Activated T-helper 1 cell treated with Interleukin-2 at 50 U/mL for 16 hours (primary cell): ENCODE data around the gene NAPA.

ENCODE experiments used
- DNase-seq: peaks from one replicate; pipeline ENCODE4 v3.0.0-alpha.2; 2020; ENCODE audit warnings: low read depth

Gene NAPA

DNA sequence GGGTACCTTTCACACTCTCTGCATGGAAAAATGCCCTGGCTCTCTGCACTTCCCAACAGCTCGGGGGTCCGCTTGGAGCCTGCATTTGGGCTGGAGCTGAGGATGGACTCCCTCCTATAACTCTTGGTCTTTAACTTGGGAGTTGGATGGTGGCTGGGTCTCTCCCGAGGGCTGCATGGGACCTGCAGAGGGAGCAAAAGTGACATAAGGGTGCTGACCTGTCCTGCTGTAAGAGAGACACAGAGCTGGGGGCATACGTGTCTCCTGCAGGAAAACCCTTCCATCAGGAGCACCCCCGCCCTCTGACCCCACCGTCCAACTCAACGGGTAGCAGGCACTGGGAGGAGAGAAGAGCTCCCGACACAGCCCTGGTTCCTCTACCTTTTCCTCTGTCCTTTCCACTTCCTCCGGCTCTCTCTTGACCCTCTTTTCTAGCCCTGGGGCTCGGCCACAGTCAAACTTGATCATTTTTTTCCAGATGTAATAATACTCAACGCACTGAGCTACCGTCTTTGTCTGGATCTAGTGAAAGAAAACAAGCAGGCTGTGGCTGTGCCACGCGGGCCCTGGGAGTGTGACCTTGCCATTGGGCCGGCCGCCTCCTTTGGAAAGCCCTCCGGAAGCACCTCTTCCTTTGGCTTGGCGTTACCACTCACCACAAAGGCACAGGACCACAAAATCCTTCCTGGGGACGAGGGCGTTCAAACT is 6.8 kb upstream of the NAPA start:
- DNase-seq, result no peak

DNA sequence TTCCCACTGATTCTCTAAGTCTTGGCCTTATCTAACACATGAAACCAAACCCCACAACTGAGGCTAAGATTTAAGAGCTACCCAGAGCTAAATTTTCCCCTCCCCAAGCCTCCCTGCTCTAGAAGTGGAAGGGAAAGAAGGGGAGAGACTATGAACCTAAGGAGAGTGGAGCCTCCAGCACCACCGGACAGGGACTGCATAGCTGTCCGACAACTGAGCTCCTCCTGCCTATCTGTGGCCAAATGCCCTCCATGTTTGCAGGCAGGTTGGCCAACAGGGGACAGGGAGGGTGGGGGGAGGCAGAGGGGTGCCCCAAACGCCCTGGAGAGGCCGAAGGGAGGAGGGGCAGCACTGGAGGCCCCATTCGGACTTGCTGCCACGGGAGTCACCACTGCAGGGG is 6.0 kb upstream of the NAPA start:
- DNase-seq, result no peak

DNA sequence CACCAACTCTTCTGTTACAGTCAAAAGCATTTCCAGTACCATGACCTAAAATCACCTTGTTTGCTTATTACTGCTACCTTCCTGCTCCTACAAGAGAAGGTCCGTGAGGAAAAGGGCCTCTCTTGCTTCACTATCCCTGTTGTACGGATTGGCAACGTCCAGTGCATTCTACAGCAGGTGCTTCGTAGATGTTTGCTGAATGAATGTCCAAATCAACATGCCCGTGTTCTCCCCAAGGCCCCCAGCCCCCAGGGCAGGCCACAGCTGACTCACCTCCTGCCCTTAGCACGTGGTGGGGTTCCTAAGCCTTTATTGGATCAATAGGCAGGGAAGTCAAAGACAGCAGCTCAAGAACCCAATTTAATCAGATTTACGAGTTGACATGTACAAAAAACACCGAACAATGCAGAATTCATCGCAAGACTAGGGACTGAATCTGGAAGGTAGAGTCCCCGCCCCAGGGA is 5.5 kb upstream of the NAPA start:
- no peak for DNase-seq

DNA sequence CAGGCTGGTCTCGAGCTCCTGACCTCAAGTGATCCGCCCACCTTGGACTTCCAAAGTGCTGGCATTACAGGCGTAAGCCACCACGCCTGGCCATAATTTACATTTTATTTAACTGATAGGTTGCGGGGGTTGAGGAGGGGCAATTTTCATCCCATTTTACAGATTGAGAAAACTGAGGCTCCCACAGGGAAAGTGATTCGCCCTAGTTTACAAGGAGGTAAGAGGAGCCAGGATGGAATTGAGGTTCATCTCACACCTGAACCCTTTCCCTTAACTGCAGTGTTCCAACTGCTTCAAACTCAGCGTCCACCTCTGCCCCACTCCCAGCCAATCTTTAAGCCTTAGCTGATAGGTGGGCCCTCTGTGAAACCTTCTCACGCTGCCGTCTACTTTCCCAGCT is 4.0 kb upstream of the NAPA start:
- DNase-seq, result no peak

DNA sequence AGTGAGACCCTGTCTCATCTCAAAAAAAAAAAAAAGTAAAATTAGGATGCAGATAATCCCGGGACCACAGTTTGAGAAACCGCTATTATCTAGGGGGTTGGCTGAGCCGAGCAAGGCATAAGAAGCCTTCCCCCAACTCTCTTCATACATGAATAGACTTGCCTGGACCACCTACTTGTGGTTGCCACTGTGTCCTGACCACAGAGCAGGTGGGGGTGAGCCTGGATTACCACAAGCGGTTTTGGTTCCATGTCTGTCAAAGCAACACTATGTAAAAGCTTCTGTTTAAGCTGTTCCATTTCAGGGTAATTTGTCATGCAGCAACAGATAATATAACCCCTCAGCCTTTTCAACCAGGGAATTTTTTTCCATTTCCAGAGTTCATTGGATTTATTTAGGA is 3.3 kb upstream of the NAPA start:
- DNase-seq, result no peak

DNA sequence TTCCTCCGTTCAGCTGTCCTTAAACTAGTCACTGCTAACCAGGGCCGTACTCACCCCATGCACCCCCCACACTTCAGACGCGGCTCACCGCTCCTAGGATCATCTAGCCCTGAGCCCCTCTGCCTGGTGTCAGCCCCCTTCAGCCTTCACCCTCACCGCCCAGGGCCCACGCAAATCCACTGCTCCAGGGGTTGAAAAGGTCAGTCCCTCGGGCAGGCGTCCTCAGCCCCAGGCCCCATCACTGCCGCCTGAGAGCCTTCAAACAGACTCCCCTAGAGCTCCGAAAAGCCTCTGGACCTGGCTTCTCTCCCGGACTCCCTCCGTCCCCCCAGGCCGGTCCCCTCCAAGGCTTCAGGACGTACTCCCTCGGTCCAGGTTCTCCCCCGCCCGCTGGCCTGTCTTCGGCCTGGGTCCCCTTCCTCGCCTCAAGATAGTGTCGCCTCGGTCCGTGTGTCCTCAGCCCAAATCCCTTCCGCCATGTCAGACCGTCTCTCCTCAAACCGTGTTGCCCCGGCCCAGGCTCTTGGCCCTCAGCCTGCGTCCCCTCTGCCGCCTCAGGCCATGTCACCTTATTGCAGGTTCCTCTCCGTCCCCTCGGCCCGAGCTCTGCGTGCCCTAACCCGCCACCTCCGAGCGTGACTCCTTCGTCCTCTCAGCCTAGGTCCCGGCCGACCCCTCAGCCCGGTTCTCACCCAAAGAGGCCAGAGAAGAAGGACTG is 553 bp downstream of the NAPA start:
- DNase-seq, result no peak

DNA sequence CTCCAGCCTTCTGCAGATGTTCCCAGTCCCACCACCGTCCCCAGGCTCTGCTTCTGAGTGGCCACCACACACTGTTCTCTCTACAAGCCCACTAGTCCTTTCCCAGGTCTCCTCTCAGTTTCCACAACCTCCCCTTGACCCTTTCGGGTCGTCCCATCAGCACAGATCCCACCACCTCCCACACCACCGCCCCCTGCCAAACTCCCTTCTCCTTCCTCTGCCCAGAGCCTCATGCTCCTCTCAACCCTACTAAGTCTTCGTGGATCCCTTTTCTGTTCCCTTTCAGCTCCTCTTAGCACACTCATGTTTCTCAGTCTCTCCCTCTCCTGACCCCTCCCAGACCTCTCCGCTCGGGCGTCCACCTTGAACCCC is 1.9 kb downstream of the NAPA start:
- no peak for DNase-seq

DNA sequence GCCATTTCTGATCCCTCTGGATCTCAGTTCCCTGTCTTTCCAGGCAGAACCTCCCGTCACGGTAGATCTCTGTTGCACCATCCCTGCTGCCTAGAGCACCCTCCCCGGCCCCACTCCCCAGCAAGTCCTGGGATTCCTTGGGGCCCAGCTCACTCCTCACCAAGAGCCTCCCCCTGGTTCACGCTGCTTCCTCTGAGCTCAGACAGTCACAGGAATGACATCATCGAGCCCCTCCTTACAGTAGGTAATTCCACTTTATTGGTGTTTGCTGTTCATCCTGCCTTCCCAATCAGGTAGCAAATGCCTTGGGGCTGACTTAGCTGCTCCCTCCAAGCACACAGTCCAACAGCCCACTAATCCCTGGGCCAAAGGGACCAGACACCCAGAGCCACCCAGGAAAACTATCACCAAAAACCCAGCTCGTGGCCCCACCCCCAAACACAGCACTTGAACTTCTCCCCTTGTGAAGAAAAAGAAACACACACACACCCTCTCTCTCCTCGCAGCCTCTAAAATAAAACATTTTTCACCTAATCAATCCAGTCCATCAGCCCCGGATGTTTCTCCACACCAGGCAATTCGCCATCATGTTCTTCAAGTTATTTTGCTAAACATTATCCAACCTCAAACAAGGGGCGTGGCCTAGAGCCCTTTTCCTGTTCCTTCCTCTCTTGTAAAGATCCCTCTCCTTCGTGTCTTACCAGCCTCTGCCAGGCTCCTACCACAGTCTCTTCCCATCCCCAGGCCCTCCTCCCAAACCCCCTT is 2.5 kb downstream of the NAPA start:
- DNase-seq, result no peak

DNA sequence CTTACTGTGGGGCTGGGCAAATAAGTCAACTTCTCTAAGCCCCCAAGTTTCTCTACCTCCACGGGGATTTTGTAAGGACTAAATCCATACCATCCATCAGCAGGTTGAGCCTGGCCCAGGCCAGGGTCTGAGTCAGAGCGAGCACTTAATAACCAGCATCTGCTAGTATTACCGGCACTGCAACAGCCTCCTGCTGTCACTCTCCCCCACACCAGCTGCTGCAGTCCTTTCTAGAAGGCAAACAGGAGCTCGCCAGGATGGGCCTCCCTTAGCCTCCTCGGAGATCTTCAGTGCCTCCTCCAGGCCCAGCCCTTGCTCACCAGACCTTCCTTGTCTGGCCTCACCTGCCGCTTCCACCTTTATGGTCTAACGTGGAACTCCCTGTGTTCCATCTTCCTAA is 3.2 kb downstream of the NAPA start:
- DNase-seq, result no peak

DNA sequence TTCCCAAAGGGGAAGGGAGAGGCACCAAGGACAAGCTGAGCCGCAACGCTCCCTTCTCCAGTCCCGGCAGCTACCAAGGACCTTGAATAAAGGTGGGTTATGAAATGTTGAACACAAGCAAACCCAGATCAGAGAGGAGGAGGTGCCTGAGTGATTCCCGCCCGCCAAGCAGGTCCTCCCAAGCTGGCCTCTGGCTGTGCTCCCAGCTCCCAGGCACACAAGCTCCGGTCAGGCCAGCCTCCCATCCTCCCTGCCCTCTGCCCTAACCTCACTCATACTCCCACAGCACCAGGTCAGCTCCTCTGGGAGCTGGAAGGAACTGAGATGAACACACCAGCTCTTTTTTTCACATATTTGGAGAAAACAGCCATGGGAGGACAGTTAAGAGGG is 3.7 kb downstream of the NAPA start:
- no peak for DNase-seq

DNA sequence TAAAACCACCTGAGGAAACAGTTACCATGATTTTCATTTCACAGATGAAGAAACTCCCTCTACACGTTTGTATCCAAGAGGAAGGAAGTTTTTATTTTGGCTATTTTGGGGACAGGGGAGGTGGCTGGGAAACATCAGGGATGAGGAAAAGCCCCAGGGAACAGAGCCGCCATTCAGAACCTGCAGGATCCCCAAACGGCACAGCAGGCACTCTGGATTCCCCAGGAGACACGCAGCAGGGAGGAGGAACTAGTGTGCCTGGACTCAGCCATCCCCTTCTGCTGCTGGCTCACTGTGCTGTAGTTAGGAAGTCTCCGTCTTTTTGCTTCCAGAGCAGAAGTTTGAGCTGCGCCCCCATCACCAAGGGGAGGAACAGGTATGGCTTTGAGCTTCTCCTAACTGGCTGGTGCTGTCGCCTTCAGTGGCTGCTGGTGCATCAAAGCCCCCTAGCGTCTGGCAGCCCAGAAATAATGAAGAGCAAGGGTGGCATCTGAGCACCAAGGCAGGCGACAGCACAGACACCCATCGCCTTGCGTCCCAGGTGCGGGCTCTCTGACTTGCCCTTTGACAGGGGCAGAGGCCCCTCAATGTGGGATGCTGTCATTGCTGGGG is 4.2 kb downstream of the NAPA start:
- DNase-seq, result no peak

DNA sequence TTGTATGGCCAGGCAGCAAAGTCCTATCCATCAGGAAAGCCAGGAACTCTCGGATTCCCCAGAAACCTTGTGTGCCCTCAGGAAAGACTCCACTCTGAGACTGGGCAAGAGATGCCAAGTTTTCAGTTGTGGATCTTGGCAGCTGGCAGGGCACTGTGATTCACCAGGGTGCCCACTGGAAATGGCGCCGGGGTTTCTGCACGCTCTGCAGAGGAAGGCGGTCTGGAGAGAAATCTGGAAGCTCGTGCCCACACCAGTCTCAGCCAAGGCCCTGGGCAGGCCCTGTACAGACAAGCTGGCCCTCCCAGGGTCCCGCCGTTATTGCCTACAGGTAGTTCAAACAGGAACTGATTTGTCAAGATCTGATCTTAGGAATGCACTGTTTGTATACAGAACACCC is 4.9 kb downstream of the NAPA start:
- no peak for DNase-seq

DNA sequence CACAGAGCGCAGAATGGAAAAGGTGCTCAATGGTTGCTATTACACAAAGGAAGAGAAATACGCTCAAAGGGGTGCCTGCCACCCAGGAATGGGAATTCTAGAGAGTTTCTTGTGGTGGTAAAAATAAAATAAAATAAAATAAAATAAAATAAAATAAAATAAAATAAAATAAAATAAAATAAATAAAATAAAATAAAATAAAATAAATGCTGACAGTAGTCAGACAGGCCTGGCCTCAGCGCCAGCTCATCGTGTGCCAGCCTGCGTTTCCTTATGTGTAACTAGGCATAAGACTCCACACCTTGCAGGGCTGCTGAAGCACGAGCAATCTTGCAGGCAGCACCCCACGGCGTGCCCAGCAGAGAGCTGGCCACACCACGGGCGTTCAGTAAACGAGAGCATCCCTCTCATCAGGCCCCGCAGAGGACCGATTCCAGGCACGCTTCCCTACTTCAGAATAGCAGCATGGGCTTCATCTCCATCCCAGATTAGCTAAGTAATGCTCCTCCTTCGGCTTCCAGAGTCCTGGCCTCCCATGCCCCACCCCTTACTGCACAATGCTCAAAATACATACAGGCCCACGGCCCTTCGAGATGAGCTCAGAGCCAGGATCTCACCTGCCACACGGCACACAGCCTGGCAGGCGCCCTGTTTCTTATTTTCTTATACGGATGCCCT is 5.6 kb downstream of the NAPA start:
- DNase-seq, result no peak

DNA sequence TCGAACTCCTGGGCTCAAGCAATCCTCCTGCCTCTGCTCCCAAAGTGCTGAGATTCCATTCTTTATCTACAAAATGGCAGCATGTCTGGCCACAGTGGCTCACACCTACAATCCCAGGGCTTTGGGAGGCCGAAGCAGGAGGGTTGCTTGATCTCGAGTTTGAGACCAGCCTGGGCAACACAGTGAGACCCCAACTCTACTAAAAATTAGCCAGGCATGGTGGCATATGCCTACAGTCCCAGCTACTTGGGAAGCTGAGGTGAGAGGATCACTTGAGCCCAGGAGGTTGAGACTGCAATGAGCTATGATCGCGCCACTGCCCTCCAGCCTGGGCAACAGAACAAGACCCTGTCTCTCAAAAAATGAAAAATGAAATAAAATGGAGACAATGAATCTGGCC is 6.1 kb downstream of the NAPA start:
- no peak for DNase-seq

DNA sequence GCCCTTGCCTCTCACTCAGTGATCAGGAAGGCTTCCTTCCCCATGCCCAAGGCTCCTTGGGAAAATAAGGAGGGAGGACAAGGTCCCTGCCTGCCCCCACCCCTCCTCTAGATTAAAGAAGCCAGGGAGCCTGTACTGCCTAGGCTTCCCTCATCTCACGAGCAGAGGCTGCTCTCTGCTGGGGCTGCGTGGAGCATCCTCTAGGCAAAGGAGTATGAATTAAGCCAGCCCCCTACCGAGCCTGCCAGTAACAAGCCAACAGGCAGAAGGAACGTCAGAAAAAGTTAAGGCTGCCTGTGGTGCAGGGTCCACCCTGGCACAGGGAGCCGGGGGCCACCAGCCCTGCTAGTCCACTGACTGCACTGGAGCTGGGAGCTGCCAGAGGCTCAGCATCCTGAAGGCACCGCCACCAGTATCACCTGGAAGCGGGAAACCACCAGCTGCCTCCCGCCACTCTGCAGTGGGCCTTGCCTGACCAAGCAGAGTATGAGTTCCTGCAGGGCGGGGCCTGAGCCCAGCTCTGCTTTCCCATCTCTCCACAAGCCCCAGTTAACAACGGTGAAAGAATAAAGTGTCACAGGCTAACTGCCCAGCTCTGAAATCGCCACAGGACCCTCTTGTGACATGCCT is 6.8 kb downstream of the NAPA start:
- DNase-seq, result no peak

DNA sequence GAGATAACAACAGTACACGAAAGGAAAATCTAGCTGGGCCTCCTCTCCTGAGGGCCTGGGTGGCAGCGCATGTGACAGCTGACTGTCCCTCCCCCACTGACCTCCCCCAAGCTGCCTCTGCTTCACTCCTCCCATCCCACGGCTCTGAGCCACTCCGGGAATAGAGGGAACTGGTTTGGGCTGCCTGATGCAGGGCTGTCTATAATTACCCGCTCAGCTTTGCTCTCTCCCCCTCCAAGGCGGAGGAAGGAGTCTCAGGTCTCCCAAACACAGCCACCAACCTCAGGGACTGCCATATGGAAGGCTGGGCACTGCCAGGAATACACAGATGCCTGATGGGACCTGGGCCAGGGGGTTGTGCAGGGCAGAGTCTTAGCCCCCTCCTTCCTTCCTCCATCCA is 7.9 kb downstream of the NAPA start:
- DNase-seq, result no peak

DNA sequence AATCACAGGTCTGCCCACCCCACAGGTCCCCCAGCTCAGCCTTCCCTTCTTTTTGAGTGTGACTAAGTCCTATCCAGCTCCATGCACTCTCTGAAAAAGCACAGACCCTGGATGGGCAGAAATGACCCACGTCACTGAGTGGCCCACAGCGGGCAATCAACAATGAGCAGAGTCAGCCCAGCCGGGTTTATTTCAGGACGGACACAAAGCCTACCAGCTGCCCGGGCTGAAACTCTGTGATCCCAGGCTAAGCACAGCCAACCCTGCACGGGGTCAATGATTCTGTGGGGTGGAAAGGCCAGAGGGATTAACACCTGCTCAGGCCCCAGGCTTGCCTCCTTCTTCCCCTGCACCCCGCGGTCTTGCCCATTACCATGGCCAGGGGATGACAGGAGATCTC is 8.4 kb downstream of the NAPA start:
- no peak for DNase-seq

DNA sequence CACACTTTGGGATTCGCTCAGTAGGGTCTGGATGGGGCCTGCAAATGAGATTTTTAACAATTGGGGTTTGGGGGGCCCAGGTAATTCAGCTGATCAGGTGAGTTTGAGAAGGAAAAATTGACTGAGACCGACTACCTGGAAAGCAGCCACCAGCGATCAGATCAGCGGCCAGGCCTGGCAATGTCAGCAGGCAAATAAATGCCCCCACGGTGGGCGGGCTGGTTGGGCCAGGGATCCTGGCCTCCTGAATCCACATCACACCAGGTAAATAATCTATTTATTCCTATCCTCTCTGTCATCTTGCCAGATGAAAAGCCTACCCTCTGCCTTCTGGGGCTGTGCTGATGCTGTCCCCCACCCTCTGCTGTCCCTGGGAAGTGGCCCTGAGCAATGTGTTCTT is 9.4 kb downstream of the NAPA start:
- no peak for DNase-seq

DNA sequence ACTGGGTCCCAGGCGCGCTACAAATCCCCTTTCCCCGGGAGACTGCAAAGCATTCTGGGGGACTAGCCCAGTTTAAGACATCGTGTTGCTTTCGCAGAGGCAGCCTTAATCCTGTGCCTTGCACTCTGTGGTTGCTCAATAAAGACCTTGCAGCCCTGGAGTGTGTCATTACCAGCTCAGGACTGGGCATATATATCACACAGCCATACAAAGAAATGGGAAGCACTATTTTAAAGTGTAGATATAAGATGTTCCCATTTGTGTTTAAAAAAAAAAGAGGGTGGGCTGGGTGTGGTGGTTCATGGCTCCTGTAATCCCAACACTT is 11.1 kb downstream of the NAPA start:
- no peak for DNase-seq

DNA sequence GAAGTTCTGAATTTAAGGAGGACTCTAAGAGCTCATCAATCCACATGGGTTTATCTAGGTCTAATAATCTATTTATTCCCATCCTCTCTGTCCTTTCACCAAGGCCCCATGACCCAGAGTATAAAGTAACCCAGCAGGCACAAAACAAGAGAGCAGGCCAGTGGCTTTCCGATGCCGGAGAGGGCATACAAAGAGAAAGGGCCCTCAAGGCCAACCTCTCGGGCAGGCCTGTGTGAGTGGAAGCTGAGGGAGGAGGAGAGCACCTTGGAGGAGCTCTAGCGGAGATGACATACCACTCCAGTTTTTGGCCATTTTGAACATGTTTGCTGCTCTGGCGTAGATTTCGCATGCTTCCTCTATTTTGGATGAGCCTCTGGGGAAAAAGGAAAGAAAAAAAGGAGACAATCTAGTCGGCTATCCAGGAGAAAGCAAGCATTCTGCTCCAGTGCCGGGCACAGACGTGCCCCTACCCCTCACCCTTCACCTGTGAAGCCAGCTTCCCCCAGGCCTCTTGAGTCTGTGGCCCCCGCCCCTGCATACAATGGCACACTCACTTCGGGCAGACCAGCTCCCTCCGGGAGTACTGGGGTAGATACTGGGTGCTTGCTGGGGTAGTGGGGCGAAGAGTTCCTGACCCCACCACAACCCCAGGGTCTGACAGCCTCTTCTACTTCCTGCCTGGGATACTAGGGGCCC is 11.6 kb downstream of the NAPA start:
- DNase-seq, result no peak
